ENCODE results near the gene HNRNPU. TPM values are rescaled to one million over a fixed set of nuclear protein-coding genes. Genes with fewer than 3 reads are reported as not detected.

HNRNPU gene
- total and polyA plus RNA-seq, 2 of the 13 experiments (the other 11 are each of a cell fraction or from before 2014, with no cell fraction given), result 101 to 508 TPM

GRCh38 chr1:244833734-244834542 is 30.4 kb downstream of the HNRNPU start (continued):
- TF ChIP-seq REST (IDR thresholded peaks at IDR 0.05; ENCODE audit: borderline replicate concordance in 1 of 2, low read depth in 1 of 2, low read length in 2 of 2) (peak in 1 of 2 experiments; percentile 58; a peak in 2 of 4 replicates), ARID2 (CRISPR knock-in tag; IDR thresholded peaks at IDR 0.05; ENCODE audit: borderline replicate concordance) (peak; percentile 12; the same call in 1 of the 2 replicates), ARID5B (CRISPR knock-in tag; IDR thresholded peaks at IDR 0.05) (peak; percentile 76), USF2 (IDR thresholded peaks at IDR 0.05; ENCODE audit: low read depth, low read length) (no peak), USF2 (CRISPR knock-in tag; IDR thresholded peaks at IDR 0.05; ENCODE audit: borderline replicate concordance) (no peak), HIVEP1 (CRISPR knock-in tag; IDR thresholded peaks at IDR 0.05) (no peak), CREB1 (IDR thresholded peaks at IDR 0.05) (no peak), CREB1 (CRISPR knock-in tag; IDR thresholded peaks at IDR 0.05) (peak; percentile 53; the same call in 1 of the 2 replicates), ZMYM2 (CRISPR knock-in tag; IDR thresholded peaks at IDR 0.05) (peak; percentile 43; the same call in 1 of the 2 replicates), NFIC (IDR thresholded peaks at IDR 0.05; ENCODE audit: low read length) (peak; percentile 89), ZBTB39 (CRISPR knock-in tag; IDR thresholded peaks at IDR 0.05) (0 out of 2 replicates have a peak, but pooled peaks have one; percentile 27), KDM6A (CRISPR knock-in tag; IDR thresholded peaks at IDR 0.05; ENCODE audit: low read depth) (no peak; the same call in 1 of the 2 replicates), RAD21 (CRISPR knock-in tag; IDR thresholded peaks at IDR 0.05) (peak; percentile 25; the same call in 1 of the 2 replicates), ZNF512 (CRISPR knock-in tag; IDR thresholded peaks at IDR 0.05) (no peak)

Data from HepG2 (cell line).